Esophagus muscularis mucosa (tissue), 3 donors: ENCODE data around the gene MORC3.

Experiments used
- CTCF ChIP-seq, 3 experiments: fragments of 200-600 bp in 2 of 3; fragments of 450-650 bp in 1 of 3; sonication (generic) in 2 of 3; IDR thresholded peaks; one replicate each; pipeline ENCODE4 v1.5.1; 2017 to 2019; ENCODE audit warnings: antibody characterized with exemption in 3 of 3, mild to moderate bottlenecking in 2 of 3, moderate library complexity in 1 of 3
- POLR2A ChIP-seq: fragments of 450-650 bp; IDR thresholded peaks from one replicate; pipeline ENCODE4 v1.6.1; 2017; ENCODE audit warnings: antibody characterized with exemption, moderate library complexity, mild to moderate bottlenecking, low read depth
- POLR2AphosphoS5 ChIP-seq, 2 donors: sonication (generic); formaldehyde crosslinking; IDR thresholded peaks; one replicate each; pipeline ENCODE4 v1.6.1; 2017; ENCODE audit warnings: antibody characterized with exemption in 2 of 2

- no peak for TF ChIP-seq POLR2A
- no peak for TF ChIP-seq CTCF (IDR thresholded peaks at IDR 0.05)
- no peak for TF ChIP-seq POLR2AphosphoS5 (IDR thresholded peaks at IDR 0.05)
Measured at GRCh38 chr21:36349315-36349714, 29.3 kb downstream of the MORC3 start.
